Osteocyte (in vitro differentiated cells): ENCODE data around the gene ABO. TPM values are rescaled to one million over a fixed set of nuclear protein-coding genes. Genes with fewer than 3 reads are reported as not detected.
A peak's percentile ranks its signal among the peaks of the same experiment; 100 is the strongest.
"Not testable (repeated sequence)": the region's sequence is repeated elsewhere in the genome, so short reads cannot be mapped to it uniquely, and the experiment has no call there.

ENCODE experiments used
- DNase-seq: peaks from one replicate; pipeline ENCODE4 v3.0.0; 2021; ENCODE audit warnings: mixed read lengths; ENCODE audit not compliant: unreplicated experiment; ENCODE audit errors: extremely low spot score
- H3K27ac Mint-ChIP-seq: one replicate; pipeline ENCODE4 v1.8.0; 2021; ENCODE audit warnings: mild to moderate bottlenecking, mixed read lengths; ENCODE audit not compliant: unreplicated experiment
- H3K27me3 Mint-ChIP-seq: one replicate; pipeline ENCODE4 v1.8.0; 2021; ENCODE audit warnings: mixed read lengths; ENCODE audit not compliant: unreplicated experiment
- H3K36me3 Mint-ChIP-seq: one replicate; pipeline ENCODE4 v1.8.0; 2021; ENCODE audit warnings: mixed read lengths; ENCODE audit not compliant: unreplicated experiment
- H3K4me1 Mint-ChIP-seq: one replicate; pipeline ENCODE4 v1.8.0; 2021; ENCODE audit warnings: mixed read lengths; ENCODE audit not compliant: unreplicated experiment
- H3K4me3 Mint-ChIP-seq: one replicate; pipeline ENCODE4 v1.8.0; 2021; ENCODE audit warnings: mild to moderate bottlenecking, moderate library complexity, mixed read lengths; ENCODE audit not compliant: unreplicated experiment
- H3K9me3 Mint-ChIP-seq: one replicate; pipeline ENCODE4 v1.8.0; 2021; ENCODE audit warnings: mixed read lengths; ENCODE audit not compliant: unreplicated experiment
- total RNA-seq: library from RNA; stranded (reverse); gene quantifications from 2 replicates; pipeline ENCODE4 v1.2.1, GENCODE V29; 2021
- TF ChIP-seq, protein P1 (sequence below): fragments of 200-600 bp; sonication (generic); IDR thresholded peaks from 2 replicates; pipeline ENCODE4 v1.5.0; 2021; ENCODE audit warnings: antibody characterized with exemption, mild to moderate bottlenecking, moderate library complexity

ABO gene
- total RNA-seq, 1 donor from 2014 or later: not detected

DNA sequence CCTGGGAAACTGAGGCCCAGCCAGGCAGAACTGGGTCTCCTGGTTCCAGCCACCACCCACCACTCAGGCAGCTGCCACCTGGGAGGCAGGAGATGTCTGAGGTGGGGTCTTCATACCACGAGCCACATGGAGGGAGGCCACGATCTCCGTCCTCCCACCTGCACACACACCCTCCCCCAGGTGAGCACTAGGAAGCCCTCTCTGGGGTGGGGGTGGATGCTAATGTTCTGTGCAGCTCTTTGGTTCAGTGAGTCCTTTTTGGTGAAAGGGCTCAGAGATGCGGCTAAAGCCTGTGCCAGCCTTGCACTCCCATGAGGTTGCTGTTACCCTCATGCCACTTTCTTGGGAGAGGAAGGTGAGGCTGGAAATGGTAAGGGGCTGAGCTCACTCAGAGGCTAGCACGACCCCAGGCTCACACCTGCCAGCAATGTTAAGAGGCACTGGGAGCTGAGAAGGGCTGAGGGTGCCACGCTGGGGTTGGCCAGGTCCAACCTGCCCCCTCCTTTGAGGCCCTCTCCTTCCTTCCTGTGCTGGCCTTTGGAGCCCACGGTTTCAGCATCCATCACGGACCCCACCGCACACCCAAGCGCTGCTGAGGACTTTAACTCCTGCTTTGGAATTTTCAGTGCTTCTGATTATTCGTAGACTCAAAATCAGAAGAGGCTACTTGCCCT, 39.3 kb downstream of the ABO start:
- no peaks in the 10 kb centered on the region for H3K9me3 Mint-ChIP-seq
- peaks cover 14% of the 10 kb centered on the region for H3K27me3 Mint-ChIP-seq
- no peak overlapping the region for H3K4me3 Mint-ChIP-seq
- peak; percentile 67 for DNase-seq
- H3K4me1 Mint-ChIP-seq: peaks cover 17% of the 10 kb centered on the region
- TF ChIP-seq, protein P1, sequence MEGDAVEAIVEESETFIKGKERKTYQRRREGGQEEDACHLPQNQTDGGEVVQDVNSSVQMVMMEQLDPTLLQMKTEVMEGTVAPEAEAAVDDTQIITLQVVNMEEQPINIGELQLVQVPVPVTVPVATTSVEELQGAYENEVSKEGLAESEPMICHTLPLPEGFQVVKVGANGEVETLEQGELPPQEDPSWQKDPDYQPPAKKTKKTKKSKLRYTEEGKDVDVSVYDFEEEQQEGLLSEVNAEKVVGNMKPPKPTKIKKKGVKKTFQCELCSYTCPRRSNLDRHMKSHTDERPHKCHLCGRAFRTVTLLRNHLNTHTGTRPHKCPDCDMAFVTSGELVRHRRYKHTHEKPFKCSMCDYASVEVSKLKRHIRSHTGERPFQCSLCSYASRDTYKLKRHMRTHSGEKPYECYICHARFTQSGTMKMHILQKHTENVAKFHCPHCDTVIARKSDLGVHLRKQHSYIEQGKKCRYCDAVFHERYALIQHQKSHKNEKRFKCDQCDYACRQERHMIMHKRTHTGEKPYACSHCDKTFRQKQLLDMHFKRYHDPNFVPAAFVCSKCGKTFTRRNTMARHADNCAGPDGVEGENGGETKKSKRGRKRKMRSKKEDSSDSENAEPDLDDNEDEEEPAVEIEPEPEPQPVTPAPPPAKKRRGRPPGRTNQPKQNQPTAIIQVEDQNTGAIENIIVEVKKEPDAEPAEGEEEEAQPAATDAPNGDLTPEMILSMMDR: no peak
- H3K36me3 Mint-ChIP-seq: no peaks in the 10 kb centered on the region
- no peak overlapping the region for H3K27ac Mint-ChIP-seq

DNA sequence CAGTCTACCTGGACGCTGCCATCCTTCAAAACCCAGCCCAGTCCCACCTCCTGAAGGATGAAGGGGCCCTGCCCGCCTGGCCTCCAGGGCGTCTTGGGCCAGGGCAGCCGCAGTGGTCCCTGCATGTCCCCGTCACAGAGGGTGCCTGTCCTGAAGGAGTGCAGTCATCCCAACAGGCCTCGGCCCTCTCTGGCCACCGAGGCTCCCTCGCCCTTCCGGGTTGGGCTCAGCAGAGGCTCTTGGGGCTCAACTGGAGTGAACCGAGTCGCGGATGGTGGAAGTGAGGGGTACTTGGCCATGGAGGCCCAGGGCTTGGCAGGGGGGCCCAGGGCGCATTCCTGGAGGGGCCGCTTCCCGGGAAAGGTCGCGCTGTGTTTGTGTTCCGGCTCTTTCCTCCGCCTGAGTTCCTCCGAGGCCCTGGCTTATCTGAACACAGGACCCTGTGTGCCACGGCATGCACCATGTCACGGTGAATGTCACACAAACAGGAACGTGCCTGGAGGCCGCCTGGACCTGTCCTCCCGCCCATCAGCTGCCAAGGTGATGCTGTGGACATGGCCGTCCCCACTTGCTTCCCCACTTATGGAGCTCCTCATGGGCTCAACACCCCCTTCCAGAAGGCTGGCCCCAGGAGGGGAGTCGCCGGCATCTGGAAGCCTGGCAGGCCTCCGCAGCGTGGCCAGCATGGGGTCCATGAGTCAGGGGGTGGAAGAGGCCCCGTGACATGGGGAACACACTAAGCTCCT, 40.3 kb downstream of the ABO start:
- no peaks in the 10 kb centered on the region for H3K9me3 Mint-ChIP-seq
- TF ChIP-seq, protein P1: no peak
- peaks cover 19% of the 10 kb centered on the region for H3K27me3 Mint-ChIP-seq
- H3K27ac Mint-ChIP-seq: no peak overlapping the region
- H3K36me3 Mint-ChIP-seq: no peaks in the 10 kb centered on the region
- peak; percentile 77 for DNase-seq
- H3K4me1 Mint-ChIP-seq: peaks cover 17% of the 10 kb centered on the region
- H3K4me3 Mint-ChIP-seq: no peak overlapping the region

DNA sequence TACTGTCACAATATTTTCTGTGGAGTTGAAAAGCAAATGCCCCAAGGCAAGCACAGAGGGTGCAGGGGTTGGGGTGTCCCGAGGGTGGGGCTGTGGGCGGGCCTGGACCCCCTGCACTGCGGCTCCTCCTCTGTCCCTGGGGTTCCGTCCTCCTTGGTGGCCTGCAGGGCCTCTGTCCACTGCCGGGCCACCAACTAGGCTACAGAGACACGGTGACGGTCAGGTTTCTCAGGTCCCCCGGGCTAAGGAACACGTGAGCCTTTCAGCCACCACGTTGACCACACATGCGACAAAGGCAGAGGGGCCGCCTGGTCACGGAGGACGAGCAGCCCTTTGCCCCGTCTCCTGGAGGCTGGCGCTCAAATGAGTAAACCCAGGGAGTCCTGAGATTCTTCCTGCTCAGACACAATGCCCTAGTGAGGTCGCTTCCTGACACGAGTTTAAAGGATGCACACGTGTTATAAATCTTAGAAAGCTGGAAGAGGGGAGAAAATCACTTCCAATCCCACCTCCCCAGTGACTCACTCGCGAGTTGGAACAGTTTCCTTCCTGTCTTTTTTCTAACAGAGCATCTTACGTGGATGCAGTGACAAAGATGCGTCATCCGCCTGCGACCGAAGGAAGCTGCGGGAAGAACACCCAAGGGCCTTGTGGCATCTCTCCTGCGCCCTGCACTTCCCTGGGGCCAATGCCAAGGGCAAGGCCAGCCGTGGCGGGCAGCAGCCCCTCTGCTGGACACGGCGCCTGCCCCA, 41.1 kb downstream of the ABO start:
- DNase-seq: peak; percentile 67
- Mint-ChIP-seq H3K9me3 (no peaks in the 10 kb centered on the region), H3K4me1 (peaks cover 14% of the 10 kb centered on the region), H3K36me3 (no peaks in the 10 kb centered on the region), H3K4me3 (no peak overlapping the region), H3K27ac (no peak overlapping the region), H3K27me3 (peaks cover 19% of the 10 kb centered on the region)
- TF ChIP-seq, protein P1: no peak

DNA sequence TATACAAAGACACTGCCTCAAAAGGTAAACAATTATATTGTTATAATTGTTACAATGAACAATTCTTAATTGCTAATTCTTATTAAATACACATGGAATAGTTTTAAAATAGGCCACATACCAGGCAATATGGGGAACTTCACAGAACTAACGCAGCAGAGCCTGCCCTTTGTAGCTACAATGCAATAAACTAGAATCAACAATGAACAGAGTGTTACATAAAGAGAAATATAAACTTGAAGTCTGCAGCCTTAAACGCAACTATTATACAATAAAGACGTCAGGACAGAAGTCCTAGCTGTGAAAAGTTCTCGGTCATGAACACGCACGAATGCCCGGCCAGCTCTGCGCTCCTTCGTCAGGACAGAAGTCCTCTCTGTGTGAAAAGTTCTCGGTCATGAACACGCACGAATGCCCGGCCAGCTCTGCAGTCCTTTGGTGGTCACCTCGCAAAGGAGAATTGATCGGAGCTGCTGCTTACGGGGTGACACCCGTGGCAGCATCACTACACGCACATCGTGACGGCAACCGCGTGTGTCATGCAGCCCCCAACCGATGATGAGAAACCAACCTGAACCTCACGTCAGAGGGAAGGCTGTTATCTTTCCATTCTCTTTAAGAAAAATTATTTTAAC, 43.0 kb downstream of the ABO start:
- peaks cover 19% of the 10 kb centered on the region for H3K27me3 Mint-ChIP-seq
- peak; percentile 66 for DNase-seq
- not testable (repeated sequence) for H3K4me3 Mint-ChIP-seq, H3K4me1 Mint-ChIP-seq, H3K27ac Mint-ChIP-seq, H3K36me3 Mint-ChIP-seq, H3K9me3 Mint-ChIP-seq

DNA sequence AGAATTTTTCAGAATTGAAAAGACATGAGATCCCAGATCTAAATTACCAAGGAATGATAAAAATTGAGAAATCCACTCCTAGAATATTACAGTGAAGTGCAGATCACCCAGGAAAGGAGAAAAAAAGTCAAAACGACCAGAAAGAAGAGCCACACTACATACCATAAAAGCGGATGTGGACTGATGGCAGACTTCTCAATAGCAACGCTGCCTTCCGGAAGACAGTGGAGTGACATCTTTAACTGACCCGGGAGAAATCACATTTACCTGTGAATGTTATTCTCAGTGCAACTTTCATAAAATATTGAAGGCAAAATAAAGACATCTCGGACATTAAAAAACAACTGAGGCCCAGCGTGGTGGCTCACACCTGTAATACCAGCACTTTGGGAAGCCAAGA, 44.5 kb downstream of the ABO start:
- not testable (repeated sequence) for H3K36me3 Mint-ChIP-seq, H3K27ac Mint-ChIP-seq, H3K4me3 Mint-ChIP-seq, H3K9me3 Mint-ChIP-seq, DNase-seq, H3K4me1 Mint-ChIP-seq
- peaks cover 18% of the 10 kb centered on the region for H3K27me3 Mint-ChIP-seq
